Measurements from ENCODE around the gene JSRP1.

Gene JSRP1

DNA sequence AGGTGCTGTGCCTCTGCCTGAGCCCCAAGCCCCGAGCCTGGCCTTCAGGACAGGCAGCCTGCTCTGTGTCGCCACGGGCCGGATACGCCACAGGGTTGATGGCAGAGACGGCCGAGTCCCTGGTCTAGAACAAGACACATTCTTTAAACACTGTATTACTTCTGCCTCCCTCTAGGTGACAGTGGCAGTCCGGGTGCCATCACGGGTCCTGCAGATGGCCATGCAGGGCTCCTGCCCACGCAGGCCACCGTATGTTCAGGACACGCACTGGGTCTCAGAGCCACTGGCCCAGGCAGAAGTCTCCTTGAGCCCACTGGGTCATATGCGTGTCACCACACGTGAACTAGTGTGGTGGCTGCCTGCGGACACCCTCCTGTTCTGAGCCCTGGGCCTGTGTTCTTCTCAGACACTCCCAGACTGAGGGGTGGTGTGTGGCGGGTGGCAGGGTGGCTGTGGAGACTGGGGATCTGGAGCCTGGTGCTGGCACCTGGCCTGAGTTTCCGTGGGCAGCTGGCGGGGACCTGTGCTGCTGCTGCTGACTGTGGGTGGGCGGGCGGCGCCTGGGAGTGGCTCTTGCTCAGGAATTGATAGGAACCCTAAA, 24.5 kb downstream of the JSRP1 start:
- DNase-seq: no peak

DNA sequence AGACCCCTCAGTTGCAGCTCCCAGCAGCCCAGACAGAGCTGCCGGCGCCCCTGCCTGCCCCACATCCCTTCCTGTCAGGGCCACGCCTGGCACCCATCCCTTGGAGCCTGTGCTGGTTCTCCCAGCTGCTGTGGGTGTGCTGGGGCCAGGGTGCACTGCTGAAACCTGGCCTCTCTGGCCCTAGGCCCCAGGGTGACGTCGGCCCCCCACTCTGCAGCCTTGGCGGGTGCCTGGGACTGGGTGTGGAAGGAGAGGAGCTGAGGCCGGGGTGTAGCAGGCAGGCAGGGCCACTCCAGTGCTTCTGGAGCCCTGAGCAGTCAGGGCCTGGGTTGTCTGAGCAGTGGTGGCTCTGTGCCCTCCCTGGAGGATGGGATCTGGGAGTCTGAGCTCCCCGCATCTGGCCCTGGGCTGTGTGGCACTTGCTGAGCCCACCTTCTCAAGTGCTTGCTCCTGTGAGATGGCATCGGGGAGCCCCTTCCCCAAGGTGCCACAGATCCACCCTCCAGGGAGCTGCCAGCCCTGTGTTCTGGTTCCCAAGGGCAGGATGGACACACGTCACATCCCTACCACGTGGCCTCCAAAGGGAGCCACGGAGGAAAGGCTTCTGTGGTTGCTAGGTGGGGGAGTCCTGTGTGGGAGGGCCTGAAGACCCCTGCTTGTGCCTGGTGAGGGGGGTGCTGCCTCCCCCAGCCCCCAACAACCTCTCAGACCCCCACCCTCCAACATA, 25.2 kb downstream of the JSRP1 start:
- no peak for DNase-seq

DNA sequence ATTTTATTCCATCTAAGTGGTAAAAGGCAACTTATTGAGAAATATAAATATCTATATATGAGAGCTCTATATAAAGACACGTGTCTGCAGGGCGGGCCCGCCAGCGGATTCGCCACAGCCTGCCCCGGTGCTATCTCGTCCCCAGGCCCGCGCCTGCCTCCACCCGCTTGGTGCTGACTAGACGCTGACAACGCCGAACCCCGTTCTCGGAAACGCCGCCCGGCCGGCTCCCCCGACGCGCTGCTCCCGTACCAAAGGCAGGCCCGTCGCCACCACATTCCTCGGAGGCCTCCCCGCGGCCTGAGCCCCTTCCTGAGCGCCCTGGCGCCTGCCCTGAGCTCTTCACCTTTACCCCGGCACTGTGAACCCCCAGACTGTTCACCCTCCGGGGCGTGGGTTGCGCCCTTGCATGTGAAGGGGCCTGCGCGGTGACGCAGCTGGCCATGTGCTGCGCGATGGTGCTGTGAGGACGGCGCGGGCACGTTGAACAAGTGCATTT, 26.1 kb downstream of the JSRP1 start:
- no peak for DNase-seq

DNA sequence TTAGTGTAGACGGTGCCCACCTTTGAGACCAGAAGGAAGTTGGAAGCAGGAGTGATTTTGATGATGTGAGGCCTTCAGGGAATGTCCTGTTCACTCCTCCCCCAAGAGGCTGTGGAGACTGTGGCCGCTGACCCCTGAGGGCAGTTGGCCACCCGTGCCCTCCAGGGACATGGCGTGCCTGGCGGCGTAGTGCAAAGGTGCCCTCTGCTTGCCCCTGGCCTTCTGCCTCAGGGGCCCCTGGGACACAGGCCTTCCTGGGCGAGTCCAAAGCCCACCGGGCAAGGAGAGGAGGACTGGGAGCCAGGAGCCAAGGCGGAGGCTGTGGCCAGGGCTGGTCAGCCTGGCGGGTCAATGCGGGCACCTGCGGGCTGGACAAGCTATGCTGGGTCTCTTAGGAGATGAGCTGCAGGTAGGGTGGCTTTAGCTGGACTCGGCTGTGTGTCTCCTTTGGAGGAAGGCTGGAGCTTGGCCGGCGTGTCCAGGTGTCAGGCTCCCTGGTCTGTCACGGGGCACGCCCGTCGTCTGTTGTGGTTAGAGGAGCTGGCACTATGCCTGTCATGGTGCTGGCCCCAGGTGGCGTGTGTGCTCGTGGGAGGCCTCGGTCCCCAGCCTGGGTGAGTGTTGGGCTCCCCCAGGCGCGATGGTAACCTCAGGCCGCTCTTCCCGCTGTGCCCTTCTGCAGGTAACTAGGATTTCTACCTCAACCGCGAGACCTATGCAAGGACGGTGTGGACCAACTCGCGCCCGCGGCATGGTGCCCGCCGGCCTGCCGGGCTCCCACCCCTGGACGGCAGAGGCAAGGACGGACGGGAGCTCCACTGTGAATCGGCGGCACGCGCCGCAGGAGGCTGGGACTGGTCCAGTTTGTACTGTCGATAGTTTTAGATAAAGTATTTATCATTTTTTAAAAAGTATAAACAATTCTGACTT, 26.8 kb downstream of the JSRP1 start:
- DNase-seq: no peak

DNA sequence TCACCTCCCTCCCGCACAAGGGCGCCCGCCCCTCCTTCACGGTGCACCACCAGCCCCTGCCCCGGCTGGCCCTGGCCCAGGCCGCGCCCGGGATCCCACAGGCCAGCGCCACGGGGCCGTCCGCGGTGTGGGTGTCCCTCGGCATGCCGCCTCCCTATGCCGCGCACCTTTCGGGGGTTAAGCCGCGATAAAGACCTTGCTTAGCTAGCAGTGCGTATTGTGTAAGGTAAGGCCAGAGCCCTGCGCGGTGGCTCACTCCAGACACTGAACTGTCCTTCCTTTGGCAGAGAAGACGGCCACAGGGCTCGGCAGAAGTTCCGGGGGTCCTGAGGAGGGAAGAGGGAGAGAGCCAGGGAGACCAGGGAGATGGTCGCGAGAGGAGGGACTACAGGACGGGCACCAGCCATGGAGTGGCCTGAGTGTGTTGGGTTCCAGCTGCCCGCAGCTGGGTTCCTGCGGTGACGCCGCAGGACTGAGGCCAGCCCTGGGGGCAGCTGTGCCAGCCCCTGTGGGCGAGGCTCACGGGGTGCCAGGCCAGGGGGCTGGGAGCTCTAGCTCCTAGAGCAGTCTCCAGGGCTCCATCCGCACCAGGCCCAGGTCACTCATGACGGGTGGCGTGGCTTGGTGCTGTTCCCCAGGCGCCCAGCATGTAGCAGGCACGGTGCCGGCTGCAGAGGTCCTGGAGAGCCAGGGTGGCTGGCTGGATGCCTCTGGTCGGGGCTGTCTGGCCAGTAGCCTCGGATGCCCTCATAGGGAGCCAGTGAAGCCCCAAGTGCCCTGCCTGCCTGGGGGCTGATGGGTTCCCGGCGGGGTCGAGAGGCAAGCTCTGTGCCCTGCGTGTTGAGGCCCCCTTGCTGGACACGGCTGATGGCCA, 27.8 kb downstream of the JSRP1 start:
- no peak for DNase-seq

DNA sequence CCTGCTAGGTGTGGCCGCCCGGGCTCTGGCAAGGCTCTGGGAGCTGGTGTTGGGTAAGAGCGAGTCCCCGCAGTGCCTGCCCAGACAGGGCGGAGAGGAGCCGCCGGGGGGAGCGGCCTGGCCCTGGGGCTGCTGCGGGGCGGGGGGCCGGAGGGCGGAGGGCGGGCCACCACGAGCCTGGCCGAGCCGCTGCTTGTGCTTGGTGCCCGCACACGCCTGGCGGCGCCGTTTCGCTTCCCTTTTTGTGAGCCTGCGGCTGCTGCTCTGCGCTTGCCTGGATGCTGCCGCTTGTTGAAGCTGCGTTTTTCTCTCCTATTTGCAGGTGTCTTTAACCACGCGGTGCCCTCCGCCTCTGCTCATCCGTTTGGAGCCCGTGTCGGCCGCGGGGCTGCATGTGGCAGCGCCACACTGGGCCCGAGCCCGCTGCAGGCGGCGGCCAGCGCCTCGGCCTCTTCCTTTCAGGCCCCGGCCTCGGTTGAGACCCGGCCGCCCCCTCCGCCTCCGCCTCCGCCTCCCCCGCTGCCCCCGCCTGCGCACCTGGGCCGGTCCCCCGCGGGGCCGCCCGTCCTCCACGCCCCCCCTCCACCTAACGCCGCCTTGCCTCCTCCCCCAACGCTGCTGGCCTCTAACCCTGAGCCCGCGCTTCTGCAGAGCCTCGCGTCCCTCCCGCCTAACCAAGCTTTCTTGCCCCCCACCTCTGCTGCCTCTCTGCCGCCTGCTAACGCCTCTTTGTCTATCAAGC, 28.6 kb downstream of the JSRP1 start:
- DNase-seq: no peak

DNA sequence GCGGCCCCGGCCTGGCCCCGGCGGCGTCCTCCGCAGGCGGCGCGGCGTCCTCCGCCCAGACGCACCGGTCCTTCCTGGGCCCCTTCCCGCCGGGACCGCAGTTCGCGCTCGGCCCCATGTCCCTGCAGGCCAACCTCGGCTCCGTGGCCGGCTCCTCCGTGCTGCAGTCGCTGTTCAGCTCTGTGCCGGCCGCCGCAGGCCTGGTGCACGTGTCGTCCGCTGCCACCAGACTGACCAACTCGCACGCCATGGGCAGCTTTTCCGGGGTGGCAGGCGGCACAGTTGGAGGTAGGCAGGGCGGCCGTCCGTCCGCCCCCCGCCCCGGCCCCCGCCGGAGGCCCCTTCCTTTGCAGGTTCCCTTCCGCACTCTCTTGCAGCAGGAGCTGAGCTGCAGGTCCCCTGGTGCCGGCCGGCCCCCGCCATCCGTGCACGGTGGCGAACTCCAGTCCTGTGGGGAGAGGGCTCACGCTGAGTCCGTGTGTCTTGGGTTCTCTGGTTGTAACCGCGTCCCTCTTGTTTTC, 29.3 kb downstream of the JSRP1 start:
- DNase-seq: no peak

DNA sequence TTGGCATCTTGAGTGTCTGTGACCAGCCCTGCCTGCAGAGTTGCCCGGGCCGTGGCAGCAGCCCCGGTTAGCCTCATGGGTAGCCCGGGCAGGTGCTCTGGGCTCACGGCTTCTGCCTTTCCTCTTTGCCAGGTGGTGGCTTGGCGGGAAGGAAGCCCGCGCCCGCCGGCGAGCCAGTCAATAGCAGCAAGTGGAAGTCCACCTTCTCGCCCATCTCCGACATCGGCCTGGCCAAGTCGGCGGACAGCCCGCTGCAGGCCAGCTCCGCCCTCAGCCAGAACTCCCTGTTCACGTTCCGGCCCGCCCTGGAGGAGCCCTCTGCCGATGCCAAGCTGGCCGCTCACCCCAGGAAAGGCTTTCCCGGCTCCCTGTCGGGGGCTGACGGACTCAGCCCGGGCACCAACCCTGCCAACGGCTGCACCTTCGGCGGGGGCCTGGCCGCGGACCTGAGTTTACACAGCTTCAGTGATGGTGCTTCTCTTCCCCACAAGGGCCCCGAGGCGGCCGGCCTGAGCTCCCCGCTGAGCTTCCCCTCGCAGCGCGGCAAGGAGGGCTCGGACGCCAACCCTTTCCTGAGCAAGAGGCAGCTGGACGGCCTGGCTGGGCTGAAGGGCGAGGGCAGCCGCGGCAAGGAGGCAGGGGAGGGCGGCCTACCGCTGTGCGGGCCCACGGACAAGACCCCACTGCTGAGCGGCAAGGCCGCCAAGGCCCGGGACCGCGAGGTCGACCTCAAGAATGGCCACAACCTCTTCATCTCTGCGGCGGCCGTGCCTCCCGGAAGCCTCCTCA, 30.0 kb downstream of the JSRP1 start:
- no peak for DNase-seq

DNA sequence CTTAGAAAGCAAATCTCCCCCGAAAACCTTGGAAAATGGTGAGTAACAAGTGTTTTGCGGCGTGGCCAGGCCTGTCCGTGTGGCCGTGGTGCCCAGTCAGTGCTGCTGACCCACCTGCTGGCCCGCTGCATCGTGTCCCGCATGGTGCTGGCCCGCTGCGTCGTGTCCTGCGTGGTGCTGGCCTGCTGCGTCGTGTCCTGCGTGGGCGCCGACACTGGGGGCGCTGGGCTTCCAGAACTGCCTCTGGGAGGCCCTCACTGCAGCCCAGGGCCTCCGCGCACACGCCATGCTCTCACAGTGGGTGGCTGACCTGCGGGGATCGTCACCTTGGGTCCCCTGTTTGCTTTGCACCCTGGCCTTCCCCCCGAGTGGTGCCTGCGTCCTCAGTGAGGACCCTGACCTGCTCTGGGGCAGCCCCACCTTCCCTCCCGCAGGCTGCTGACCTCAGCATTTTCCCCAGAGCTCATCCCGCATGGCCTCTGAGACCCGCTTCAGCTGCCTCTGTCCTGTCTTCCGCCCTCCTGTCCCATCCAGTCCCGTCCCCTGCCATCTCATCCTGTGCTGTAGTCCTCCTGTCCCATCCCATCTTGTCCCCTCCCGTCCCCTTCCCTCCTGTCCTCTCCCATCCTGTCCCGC, 30.7 kb downstream of the JSRP1 start:
- no peak for DNase-seq

DNA sequence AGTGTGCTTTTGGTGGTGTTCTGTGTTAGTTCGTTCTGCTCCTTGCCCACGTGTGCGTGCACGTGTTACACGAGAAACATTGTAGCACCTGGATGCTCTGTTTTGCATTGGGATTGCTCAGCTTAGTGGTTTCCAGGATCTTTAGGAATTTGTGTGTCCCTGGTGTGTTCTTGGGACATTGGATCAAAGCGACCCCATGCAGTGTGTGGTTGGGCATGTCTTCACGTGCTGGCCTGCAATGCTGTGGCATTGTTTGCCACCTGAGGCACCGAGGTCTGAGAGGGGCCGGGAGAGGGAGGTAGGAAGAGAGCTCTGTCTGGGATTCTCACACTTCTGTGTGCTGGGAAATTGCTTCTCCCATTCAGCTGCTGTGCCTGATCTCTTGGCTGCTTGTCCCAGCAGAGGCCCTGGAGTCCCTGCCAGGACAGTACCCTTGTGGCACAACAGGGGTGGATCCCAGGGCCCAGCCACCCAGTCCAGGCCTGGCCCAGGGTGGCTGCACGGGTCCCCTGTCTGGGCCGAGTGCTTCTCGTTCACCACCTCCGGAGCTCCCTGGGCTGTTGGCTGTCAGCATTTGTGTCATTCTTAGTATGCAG, 31.4 kb downstream of the JSRP1 start:
- no peak for DNase-seq

DNA sequence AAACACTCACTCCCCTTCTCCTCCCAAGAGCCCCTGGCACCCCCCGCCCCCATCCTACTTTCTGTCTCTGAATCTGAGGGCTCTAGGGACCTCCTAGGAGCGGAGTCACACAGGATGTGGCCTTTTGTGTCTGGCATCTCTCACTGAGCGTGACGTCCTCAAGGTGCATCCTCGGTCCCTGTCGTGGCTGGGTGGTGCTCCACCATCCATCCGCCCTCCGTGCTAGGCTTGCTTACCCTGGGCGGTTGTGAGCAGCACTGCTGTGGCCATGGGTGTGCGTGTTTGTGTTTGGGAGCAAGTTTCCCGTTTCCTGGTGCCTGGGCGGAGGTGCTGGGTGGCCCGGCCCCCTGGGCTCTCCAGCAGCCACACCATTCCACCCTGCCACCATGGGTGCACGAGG, 32.3 kb downstream of the JSRP1 start:
- DNase-seq: no peak

DNA sequence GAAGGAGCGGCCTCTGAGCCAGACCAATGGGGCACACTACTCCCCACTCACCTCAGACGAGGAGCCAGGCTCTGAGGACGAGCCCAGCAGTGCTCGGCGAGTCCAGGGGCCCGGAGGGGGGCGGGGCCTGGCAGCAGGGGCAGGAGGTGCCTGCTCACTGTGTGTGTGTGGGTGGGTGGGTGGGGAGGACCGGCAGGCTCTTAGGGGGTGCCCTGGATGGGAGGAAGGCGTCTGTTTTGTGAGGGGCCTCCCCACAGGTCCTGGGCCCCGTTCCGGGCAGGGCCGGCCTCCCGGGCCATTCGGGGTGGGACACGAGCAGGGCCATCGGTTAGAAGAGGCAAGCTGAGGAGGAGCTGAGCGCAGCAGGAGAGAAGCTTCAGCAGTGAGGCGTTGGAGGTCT, 32.8 kb downstream of the JSRP1 start:
- DNase-seq: no peak

DNA sequence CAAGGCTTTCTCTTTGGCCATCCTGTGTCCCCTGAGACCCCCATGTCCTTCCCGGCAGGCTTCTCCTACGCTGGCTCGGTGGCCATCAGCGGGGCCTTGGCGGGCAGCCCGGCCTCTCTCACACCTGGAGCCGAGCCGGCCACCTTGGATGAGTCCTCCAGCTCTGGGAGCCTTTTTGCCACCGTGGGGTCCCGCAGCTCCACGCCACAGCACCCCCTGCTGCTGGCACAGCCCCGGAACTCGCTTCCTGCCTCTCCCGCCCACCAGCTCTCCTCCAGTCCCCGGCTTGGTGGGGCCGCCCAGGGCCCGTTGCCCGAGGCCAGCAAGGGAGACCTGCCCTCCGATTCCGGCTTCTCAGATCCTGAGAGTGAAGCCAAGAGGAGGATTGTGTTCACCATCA, 34.3 kb downstream of the JSRP1 start:
- no peak for DNase-seq

DNA sequence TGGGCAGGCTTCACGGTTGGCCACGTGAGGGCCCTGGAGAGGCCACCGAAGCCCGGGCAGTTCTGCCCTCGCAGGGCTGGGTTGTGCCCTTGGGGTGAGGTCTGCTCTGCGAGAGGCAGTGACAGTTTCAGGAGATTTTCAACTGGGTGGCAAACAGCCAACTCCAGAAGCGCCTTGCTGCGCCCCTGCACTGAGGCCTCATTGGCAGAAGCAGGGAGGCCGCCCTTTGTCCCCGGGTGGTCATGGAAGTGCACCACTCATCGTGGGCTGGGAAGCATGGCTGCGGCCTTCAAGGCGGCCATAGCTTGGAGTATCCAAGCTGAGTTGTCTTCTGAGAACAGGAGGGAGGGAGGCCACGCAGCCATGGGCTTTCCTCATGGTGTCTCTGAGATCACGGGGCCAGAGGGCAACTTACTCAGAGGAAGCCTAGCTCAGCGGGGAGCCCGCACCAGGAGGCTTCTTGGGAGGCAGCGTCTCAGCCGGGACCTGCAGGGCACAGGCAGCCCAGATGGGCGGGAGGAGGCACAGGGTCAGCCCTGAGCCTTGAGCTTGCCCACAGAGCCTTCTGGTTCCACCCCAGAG, 34.9 kb downstream of the JSRP1 start:
- no peak for DNase-seq

DNA sequence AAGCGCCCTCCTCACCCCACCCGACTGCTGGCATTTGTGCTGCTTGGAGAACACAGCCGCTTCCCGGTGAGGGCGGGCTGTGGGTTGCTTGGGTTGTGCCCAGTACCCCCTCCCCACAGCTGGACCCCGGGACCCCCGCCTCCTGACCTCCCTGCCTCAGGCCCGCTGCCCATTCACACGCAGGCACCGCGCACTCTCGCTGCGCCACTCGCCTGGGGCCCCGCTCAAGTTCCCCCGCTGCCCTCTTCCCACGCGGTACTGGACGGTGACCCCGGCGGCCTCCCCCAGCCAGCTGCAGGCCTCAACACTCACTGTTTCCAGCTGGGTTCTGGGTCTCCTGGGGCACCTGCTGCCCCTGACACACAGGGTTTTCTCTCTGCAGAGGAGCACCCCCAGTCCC, 36.5 kb downstream of the JSRP1 start:
- no peak for DNase-seq

DNA sequence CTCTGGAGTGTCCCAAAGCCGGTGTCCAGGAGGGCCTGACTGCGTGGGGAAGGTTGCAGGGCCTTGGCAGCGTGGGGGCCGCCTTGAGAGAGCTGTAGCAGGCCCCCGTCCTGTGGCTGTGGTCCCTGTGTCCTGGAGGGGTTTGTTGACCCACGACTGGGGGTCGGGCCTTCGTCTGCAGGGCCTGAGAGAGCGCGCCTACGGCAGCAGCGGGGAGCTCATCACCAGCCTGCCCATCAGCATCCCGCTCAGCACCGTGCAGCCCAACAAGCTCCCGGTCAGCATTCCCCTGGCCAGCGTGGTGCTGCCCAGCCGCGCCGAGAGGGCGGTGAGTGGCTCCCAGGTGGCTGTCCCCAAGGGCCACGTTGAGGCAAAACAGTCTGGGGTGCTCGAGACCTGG, 38.6 kb downstream of the JSRP1 start:
- no peak for DNase-seq

DNA sequence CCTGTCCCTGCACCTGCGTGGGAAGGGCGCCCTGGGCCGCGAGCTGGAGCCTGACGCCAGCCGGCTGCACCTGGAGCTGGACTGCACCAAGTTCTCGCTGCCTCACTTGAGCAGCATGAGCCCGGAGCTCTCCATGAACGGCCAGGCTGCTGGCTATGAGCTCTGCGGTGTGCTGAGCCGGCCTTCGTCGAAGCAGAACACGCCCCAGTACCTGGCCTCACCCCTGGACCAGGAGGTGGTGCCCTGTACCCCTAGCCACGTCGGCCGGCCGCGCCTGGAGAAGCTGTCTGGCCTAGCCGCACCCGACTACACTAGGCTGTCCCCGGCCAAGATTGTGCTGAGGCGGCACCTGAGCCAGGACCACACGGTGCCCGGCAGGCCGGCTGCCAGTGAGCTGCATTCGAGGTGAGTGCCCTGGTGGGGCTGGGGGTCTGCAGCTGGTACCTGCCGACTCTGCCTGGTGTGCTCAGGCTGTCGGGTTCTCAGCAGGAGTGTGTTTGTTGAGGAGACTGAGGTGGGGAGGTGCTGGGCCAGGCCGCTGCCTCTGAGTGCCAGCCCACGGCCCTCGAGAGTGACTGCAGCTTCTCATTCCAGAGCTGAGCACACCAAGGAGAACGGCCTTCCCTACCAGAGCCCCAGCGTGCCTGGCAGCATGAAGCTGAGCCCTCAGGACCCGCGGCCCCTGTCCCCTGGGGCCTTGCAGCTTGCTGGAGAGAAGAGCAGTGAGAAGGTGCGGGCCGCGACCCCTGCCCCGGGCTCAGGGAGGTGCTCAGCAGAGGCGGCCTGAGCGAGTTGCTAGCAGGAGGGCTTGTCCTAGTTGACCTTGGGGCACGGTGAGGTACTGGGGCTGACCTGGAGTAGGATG, 39.6 kb downstream of the JSRP1 start:
- DNase-seq: no peak

DNA sequence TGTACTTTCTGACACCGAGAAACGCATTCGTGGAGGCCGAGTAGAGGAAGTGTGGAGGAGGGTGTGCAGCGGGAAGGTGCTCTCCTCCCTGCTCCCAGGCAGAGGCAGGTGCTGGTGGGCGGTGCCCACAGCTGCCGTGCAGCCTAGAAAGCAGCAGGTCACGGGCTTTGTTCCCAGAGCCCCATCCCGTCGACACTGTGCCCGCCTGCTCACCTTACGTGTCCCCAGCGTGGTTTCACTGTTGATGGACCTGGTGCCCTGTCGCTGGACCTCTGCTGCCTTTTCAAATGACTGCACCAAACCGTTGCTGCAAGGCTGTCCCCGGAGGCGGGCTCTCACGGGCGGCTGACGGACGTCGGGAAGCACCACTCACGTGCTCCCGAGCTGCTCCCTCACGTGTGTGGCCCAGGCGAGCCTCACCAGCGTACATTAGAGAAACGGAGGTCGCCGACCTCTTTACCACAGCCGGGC, 40.9 kb downstream of the JSRP1 start:
- no peak for DNase-seq

All from NCI-H2029 (cell line).